Caco-2 (cell line): Measurements from ENCODE around the gene SMURF1. TPM values are rescaled to one million over a fixed set of nuclear protein-coding genes. Genes with fewer than 3 reads are reported as not detected.

ENCODE experiments used
- BruUV-seq: library from RNA; stranded (reverse); fragments of 400-500 nt; replicated peaks from 2 replicates; lab custom pipeline; 2021; lab: Mats Ljungman, UMichigan
- CTCF ChIA-PET: fragments of 300-600 bp; sonication (Branson Sonifier 250); formaldehyde crosslinking; loops from one replicate; lab custom pipeline; 2022; ENCODE audit warnings: antibody characterized with exemption; lab: Charles Lee
- POLR2A ChIA-PET: fragments of 300-600 bp; sonication (Branson Sonifier 250); formaldehyde crosslinking; loops from one replicate; lab custom pipeline; 2022; ENCODE audit warnings: antibody characterized with exemption; lab: Charles Lee
- DNase-seq, 2 experiments: peaks; one replicate each; pipeline versions ENCODE4 v3.0.0 to v3.0.0-alpha.2; 2020 to 2022
- H3K27me3 ChIP-seq: replicated peaks from 2 replicates; pipeline ENCODE4 v1.6.0; 2011; ENCODE audit warnings: low read length; ENCODE audit not compliant: control insufficient read depth, insufficient read depth
- H3K36me3 ChIP-seq: 2 replicates; pipeline ENCODE4 v1.5.1; 2011; ENCODE audit warnings: low read length; ENCODE audit not compliant: control insufficient read depth, insufficient read depth
- H3K4me1 ChIP-seq: fragments of 250-450 bp; sonication (Bioruptor Pico); 2 replicates; pipeline ENCODE4 v1.5.1; 2020; ENCODE audit warnings: mild to moderate bottlenecking
- H3K4me3 ChIP-seq: 2 replicates; pipeline ENCODE4 v1.5.1; 2011; ENCODE audit warnings: low read depth, mild to moderate bottlenecking, control low read depth, low read length
- H3K9me3 ChIP-seq: fragments of 250-450 bp; sonication (Bioruptor Pico); 2 replicates; pipeline ENCODE4 v1.5.1; 2020; ENCODE audit warnings: mild to moderate bottlenecking, moderate library complexity
- H3K27ac Mint-ChIP-seq: one replicate; pipeline ENCODE4 v1.8.0; 2022; ENCODE audit warnings: mixed read lengths; ENCODE audit not compliant: unreplicated experiment
- H3K27me3 Mint-ChIP-seq: one replicate; pipeline ENCODE4 v1.8.0; 2022; ENCODE audit warnings: mixed read lengths; ENCODE audit not compliant: insufficient read depth, unreplicated experiment
- H3K36me3 Mint-ChIP-seq: one replicate; pipeline ENCODE4 v1.8.0; 2022; ENCODE audit warnings: mild to moderate bottlenecking, mixed read lengths; ENCODE audit not compliant: insufficient read depth, unreplicated experiment
- H3K4me1 Mint-ChIP-seq: one replicate; pipeline ENCODE4 v1.8.0; 2022; ENCODE audit warnings: low read depth, mixed read lengths; ENCODE audit not compliant: unreplicated experiment
- H3K4me3 Mint-ChIP-seq: one replicate; pipeline ENCODE4 v1.8.0; 2022; ENCODE audit warnings: mild to moderate bottlenecking, moderate library complexity, mixed read lengths; ENCODE audit not compliant: unreplicated experiment
- H3K9me3 Mint-ChIP-seq: one replicate; pipeline ENCODE4 v1.8.0; 2022; ENCODE audit warnings: mixed read lengths; ENCODE audit not compliant: unreplicated experiment
- intact Hi-C: fragments of 100-400 bp; cut with micrococcal nuclease; formaldehyde crosslinking; loops from one replicate; pipeline ENCODE4 v1.10.0; 2022; ENCODE audit not compliant: unreplicated experiment
- total RNA-seq: library from RNA; stranded (reverse); gene quantifications from 2 replicates; pipeline ENCODE4 v1.2.3, GENCODE V29; 2022
- TF ChIP-seq, protein P1 (sequence below), 2 experiments: fragments of 200-600 bp in 1 of 2; IDR thresholded peaks; 1 replicate in 1 of 2; 2 replicates in 1 of 2; pipeline versions ENCODE4 v1.5.1 to v1.8.0; 2011 to 2022; ENCODE audit warnings: antibody characterized with exemption in 1 of 2, control low read depth in 1 of 2, inconsistent platforms in 1 of 2, low read depth in 1 of 2, low read length in 1 of 2, mild to moderate bottlenecking in 1 of 2, moderate library complexity in 1 of 2; ENCODE audit not compliant: insufficient read depth in 1 of 2, severe bottlenecking in 1 of 2, unreplicated experiment in 1 of 2

SMURF1 gene
- total RNA-seq, 1 experiment from 2014 or later, result 22.5 TPM

DNA sequence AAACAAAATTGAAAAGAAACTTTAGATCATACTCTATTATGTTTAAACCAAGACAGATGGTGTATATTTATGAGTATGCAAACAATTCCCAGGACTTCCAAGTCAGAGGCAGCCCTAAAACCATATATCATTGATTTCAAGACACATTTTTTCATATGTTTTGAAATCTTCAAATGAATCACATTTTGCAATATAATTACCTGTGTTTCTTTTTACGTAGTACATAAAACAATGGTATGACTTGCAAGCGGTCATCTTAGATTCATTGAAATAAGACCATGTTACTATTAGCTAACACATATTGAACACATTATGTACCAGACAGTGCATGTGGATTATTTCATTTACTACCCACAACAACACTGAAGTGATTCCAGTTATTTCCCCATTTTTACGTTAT, 14.9 kb downstream of the SMURF1 start:
- TF ChIP-seq, protein P1, sequence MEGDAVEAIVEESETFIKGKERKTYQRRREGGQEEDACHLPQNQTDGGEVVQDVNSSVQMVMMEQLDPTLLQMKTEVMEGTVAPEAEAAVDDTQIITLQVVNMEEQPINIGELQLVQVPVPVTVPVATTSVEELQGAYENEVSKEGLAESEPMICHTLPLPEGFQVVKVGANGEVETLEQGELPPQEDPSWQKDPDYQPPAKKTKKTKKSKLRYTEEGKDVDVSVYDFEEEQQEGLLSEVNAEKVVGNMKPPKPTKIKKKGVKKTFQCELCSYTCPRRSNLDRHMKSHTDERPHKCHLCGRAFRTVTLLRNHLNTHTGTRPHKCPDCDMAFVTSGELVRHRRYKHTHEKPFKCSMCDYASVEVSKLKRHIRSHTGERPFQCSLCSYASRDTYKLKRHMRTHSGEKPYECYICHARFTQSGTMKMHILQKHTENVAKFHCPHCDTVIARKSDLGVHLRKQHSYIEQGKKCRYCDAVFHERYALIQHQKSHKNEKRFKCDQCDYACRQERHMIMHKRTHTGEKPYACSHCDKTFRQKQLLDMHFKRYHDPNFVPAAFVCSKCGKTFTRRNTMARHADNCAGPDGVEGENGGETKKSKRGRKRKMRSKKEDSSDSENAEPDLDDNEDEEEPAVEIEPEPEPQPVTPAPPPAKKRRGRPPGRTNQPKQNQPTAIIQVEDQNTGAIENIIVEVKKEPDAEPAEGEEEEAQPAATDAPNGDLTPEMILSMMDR (IDR thresholded peaks at IDR 0.05; ENCODE audit: insufficient read depth in 1 of 2, low read depth in 1 of 2, low read length in 1 of 2, severe bottlenecking in 1 of 2, unreplicated experiment in 1 of 2), result no peak
- CTCF ChIA-PET, result interaction anchor here (1.2 kb wide), 1 partner anchor 9 kb away, joined by 9 read pairs; no protein-coding TSS in a partner anchor
- Histone ChIP-seq H3K36me3 (no peaks in the 10 kb centered on the region), H3K4me1 (0 out of 2 replicates have a peak, but pooled peaks cover 3% of the 10 kb centered on the region), H3K9me3 (no peaks in the 10 kb centered on the region), H3K27me3 (no peaks in the 10 kb centered on the region), H3K4me3 (no peak overlapping the region)
- H3K4me1 Mint-ChIP-seq, result peaks cover 36% of the 10 kb centered on the region
- intact Hi-C loops, result no loop called here
- no peak for DNase-seq
- BruUV-seq, result no TSS peak
- POLR2A ChIA-PET, result no interaction called here
- H3K4me3 Mint-ChIP-seq, result no peak overlapping the region
- H3K9me3 Mint-ChIP-seq, result no peaks in the 10 kb centered on the region
- H3K27me3 Mint-ChIP-seq, result no peaks in the 10 kb centered on the region
- H3K36me3 Mint-ChIP-seq, result peaks cover 6% of the 10 kb centered on the region
- no peak overlapping the region for H3K27ac Mint-ChIP-seq

DNA sequence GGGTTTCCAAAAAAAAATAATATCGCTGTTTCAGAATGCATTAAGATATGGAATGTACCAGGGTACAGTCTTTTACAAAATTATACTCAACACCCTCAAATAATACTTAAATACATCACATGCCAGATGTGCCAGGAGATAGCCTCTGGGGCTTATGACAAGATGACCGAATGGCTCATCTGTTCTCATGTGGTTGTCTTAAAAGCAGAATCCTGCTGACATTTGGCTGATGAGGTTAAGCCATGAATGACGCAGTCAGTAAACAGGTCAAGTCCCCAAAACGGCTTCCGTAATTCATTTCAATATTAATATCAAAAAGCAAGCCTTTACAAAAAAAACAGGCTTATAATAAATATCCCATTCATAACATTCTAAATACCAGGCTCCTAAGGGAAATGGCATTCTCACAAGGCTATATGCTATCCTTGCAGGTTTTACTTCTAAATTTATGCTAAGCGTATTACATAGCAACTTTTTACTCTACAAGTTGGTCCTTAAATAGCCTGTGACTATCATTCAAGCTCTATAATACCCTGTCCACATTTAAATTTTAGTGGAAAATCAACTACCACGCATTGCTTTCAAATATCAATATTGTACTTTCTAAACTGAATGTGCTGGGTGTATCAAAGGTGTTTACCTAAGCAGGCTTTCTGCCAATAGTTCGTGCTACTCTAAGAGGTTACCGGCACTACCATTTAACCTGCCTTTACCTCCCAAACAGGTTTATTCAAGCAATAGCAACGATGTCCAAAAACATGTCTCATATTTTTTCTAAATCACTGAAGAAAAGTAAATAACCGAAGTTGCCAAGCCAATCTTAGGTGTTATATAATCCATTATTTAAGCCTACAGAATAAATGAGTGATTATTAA, 15.6 kb downstream of the SMURF1 start:
- Mint-ChIP-seq H3K9me3 (no peaks in the 10 kb centered on the region), H3K27ac (no peak overlapping the region), H3K4me1 (peaks cover 29% of the 10 kb centered on the region), H3K27me3 (no peaks in the 10 kb centered on the region), H3K4me3 (no peak overlapping the region), H3K36me3 (peaks cover 6% of the 10 kb centered on the region)
- no peak for DNase-seq
- TF ChIP-seq, protein P1 (IDR thresholded peaks at IDR 0.05; ENCODE audit: insufficient read depth in 1 of 2, low read depth in 1 of 2, low read length in 1 of 2, severe bottlenecking in 1 of 2, unreplicated experiment in 1 of 2), result no peak
- H3K9me3 ChIP-seq, result no peaks in the 10 kb centered on the region
- ChIA-PET POLR2A (no interaction called here), CTCF (interaction anchor here (1.2 kb wide), 1 partner anchor 9 kb away, joined by 9 read pairs; no protein-coding TSS in a partner anchor)
- H3K4me1 ChIP-seq, result 0 out of 2 replicates have a peak, but pooled peaks cover 3% of the 10 kb centered on the region
- no TSS peak for BruUV-seq
- intact Hi-C loops, result no loop called here
- no peak overlapping the region for H3K4me3 ChIP-seq
- H3K27me3 ChIP-seq, result no peaks in the 10 kb centered on the region
- H3K36me3 ChIP-seq, result no peaks in the 10 kb centered on the region

DNA sequence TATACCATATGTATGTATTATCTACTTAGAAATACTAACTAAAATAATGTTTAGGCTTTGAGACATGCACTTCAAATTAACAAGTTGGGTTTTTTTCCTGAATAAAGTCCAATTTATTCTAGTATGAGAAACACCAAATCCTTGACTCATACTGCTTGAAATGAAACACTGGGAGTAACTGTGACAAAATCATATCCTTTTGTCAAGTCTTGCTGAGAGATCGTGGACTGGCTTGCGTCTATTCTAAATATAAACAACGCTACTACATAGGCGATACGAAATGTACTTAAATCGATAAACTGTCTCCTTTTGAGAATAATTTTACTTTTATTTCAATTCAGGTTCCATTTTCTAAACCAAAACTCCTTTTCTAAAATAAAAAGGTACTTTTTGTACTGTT, 16.3 kb downstream of the SMURF1 start:
- intact Hi-C loops, result no loop called here
- ChIA-PET CTCF (no interaction called here), POLR2A (no interaction called here)
- DNase-seq, result no peak
- H3K4me1 ChIP-seq, result 0 out of 2 replicates have a peak, but pooled peaks cover 3% of the 10 kb centered on the region
- no peaks in the 10 kb centered on the region for H3K27me3 ChIP-seq
- no peak overlapping the region for H3K4me3 Mint-ChIP-seq
- no peaks in the 10 kb centered on the region for H3K9me3 ChIP-seq
- no peak overlapping the region for H3K4me3 ChIP-seq
- H3K36me3 ChIP-seq, result no peaks in the 10 kb centered on the region
- no TSS peak for BruUV-seq
- peaks cover 28% of the 10 kb centered on the region for H3K4me1 Mint-ChIP-seq
- TF ChIP-seq, protein P1 (IDR thresholded peaks at IDR 0.05; ENCODE audit: insufficient read depth in 1 of 2, low read depth in 1 of 2, low read length in 1 of 2, severe bottlenecking in 1 of 2, unreplicated experiment in 1 of 2), result no peak
- H3K9me3 Mint-ChIP-seq, result no peaks in the 10 kb centered on the region
- peaks cover 6% of the 10 kb centered on the region for H3K36me3 Mint-ChIP-seq
- H3K27ac Mint-ChIP-seq, result no peak overlapping the region
- no peaks in the 10 kb centered on the region for H3K27me3 Mint-ChIP-seq
